AG04449 (cell line): ENCODE results near the gene TMBIM6.

Experiments
- CTCF ChIA-PET: fragments of 350-600 bp; formaldehyde crosslinking; extraction: SDS; loops from one replicate; lab custom pipeline; 2021; ENCODE audit warnings: antibody characterized with exemption; lab: Yijun Ruan, JAX
- POLR2A ChIA-PET: fragments of 400-600, 350-600 bp; formaldehyde crosslinking; extraction: SDS; loops from one replicate; lab custom pipeline; 2020; ENCODE audit warnings: antibody characterized with exemption, inconsistent platforms; lab: Yijun Ruan, JAX
- DNase-seq: peaks from one replicate; pipeline ENCODE4 v3.0.0-alpha.2; 2010; ENCODE audit warnings: low read depth, low spot score
- H3K4me3 ChIP-seq: 2 replicates; pipeline ENCODE4 v1.5.1; 2011; ENCODE audit warnings: low read depth, mild to moderate bottlenecking, control low read depth, low read length
- CTCF ChIP-seq: IDR thresholded peaks from one replicate; pipeline ENCODE4 v1.5.1; 2011; ENCODE audit warnings: mild to moderate bottlenecking, moderate library complexity, low read length, control low read depth, inconsistent platforms; ENCODE audit not compliant: insufficient read depth; ENCODE audit errors: missing control alignments

The TMBIM6 gene

GRCh38 chr12:49789992-49790391 is 48.6 kb downstream of the TMBIM6 start:
- TF ChIP-seq CTCF: no peak
- ChIA-PET POLR2A (no interaction called here), CTCF (interaction anchor here (0.8 to 1.1 kb wide), 2 partner anchors 13 to 78 kb away, joined by 3 read pairs; no protein-coding TSS in a partner anchor)
- DNase-seq: no peak
- no peak overlapping the region for H3K4me3 ChIP-seq

GRCh38 chr12:49790741-49791555 is 49.6 kb downstream of the TMBIM6 start:
- no peak for TF ChIP-seq CTCF
- ChIA-PET CTCF (interaction anchor here (0.8 to 1.1 kb wide), 2 partner anchors 13 to 77 kb away, joined by 3 read pairs; no protein-coding TSS in a partner anchor), POLR2A (no interaction called here)
- no peak overlapping the region for H3K4me3 ChIP-seq
- no peak for DNase-seq

GRCh38 chr12:49791700-49792099 is 50.3 kb downstream of the TMBIM6 start:
- POLR2A ChIA-PET: no interaction called here
- TF ChIP-seq CTCF: no peak
- H3K4me3 ChIP-seq: no peak overlapping the region
- DNase-seq: no peak
- CTCF ChIA-PET: interaction anchor here (1.7 kb wide), 1 partner anchor 14 kb away, joined by 7 read pairs; no protein-coding TSS in a partner anchor

GRCh38 chr12:49792181-49792970 is 51.0 kb downstream of the TMBIM6 start:
- TF ChIP-seq CTCF: no peak
- ChIA-PET CTCF (interaction anchor here (0.7 to 1.7 kb wide), 2 partner anchors 15 to 47 kb away, joined by 3 to 7 read pairs; no protein-coding TSS in a partner anchor), POLR2A (no interaction called here)
- DNase-seq: no peak
- H3K4me3 ChIP-seq: no peak overlapping the region

GRCh38 chr12:49792976-49793580 is 51.7 kb downstream of the TMBIM6 start:
- no peak for DNase-seq
- ChIA-PET POLR2A (no interaction called here), CTCF (interaction anchor here (1.6 to 1.7 kb wide), 2 partner anchors 16 kb away, joined by 5 to 7 read pairs; no protein-coding TSS in a partner anchor)
- no peak overlapping the region for H3K4me3 ChIP-seq
- no peak for TF ChIP-seq CTCF
